ENCODE data around the gene MMP10.
A peak's percentile ranks its signal among the peaks of the same experiment; 100 is the strongest.

The MMP10 gene

DNA sequence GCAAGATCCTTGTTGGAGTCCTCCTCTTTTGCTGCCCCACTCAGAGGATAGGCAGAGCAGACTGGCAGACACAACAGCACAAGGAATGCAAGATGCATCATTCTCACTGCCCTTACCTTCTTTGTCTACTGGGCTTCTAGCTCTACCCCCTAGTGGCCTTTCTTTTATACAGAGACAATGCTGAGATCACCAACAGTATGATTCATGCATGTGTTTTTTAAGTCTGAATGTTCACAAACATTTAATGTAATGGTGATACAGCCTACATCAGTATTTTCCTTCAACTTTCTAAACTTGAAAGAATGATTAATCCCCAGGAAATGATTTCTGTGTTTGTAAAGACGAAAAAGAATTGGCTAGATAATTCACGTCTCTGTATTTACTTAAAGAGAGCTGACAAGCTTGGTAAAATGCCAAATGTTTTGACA lies at the start of gene MMP10:
TSS of gene MMP10 (minus strand) at position 138 of the 428 bp plus-strand sequence. CDS start at position 101, 37 bp downstream.
- DNase-seq: no peak

GRCh38 chr11:102829316-102830000 lies 49.0 kb upstream of the MMP10 start:
- no peak for DNase-seq

DNA sequence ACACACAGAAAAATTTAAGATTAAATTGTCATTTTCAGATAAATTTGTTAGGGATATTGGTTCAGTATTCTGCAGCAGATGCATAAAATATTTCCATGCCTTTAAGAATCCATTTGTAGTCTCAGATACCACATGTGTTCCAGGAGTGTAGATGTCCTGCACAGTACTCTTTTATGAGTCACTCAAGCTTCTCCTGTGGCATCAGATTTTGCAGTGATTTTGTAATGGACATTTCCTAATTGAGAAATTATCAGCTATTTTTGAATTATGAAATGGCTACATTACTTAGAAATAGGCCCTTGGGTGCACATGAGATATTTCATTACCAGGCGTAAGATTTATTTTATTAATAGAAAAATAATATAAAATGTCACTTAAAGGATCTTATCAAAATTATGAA lies 44.1 kb upstream of the MMP10 start:
- DNase-seq: no peak

DNA sequence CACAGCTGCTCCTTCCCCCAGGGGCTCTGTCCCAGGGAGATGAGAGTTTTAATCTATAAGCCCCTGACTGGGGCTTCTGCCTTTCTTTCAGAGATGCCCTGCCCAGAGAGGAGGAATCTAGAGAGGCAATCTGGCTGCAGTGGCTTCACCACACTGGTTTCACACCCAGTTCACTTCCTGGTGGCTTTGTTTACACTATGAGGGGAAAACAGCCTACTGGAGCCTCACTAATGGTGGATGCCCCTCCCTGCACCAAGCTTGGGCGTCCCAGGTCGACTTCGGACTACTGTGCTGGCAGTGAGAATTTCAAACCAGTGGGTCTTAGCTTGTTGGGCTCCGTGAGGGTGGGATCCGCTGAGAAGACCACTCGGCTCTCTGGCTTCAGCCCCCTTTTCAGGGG lies 39.1 kb upstream of the MMP10 start:
- no peak for DNase-seq

- no peak for DNase-seq
These were observed 33.1 kb upstream of the MMP10 start for GRCh38 chr11:102813484-102813883.

- DNase-seq: no peak
These were observed 31.8 kb upstream of the MMP10 start for GRCh38 chr11:102812188-102812587.

DNA sequence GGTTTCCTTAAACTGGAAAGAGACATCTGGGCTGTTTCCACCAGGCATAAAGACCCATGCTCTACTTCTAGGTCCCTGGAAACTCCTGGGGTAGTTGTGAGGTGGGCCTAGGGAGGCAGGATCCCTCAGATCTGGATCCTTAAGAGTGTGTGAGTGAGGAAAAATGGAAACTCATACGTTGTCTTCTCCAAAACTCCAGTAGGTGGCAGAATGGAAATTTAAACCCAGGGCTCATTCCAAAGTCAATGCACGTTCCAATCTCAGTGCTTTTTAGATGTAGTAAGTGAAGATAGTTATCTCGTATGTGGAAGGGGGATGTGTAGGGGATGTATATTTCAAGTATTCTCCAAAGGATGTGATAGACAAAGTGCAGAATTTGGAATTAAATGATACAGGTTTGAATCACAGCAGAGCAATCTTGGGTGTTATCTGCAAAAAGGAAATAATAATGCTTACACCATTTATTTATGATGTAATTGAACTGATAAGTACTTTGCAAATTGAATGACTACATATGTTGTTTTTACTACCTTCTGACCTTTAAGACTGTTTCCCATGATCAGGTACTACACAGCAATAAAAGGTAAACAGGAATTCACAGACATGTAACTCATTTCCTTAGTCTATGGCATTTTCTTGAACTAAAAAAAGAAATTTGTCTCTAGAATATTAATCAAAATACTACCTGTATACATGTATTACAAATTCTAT lies 30.7 kb upstream of the MMP10 start:
- no peak for DNase-seq

DNA sequence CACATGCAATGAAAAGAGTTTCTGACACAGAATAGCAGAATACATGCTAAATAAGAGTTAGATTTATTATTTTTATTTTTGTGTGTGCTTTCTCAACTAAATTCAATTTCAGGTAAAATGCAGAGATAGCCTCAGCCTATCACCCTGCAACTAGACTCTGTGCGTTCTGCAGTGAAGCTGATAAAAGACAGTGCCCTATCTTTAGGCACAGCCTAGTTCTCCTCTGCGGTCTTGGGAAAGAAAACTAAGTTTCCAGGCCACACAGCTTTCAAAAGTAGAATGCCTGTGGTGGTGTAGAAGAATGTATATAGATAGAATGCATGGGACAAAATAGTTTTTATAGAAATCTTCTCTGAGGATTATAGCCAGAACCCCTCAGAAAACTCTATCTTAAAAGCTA lies 29.5 kb upstream of the MMP10 start:
- DNase-seq: no peak

DNA sequence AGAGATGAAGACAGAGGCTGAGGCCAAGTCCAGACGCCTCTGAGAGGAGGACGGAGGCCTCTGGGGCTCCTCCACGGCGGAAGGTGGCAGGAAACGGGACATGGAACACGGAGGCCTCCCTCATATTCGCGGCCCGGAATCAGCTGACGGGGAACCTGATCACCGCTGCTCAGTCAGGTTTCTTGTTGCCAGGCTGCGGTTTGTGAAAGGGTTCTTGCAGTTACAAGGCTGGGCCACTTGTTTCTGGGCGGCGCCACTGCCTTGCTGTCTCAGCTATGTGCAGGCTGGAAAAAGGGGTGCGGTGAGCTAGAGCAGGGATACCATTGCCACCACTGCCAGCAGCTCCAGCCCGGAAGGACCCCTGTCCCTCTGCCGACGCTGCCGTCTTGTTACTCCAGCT lies 27.5 kb upstream of the MMP10 start:
- DNase-seq: peak; percentile 31

DNA sequence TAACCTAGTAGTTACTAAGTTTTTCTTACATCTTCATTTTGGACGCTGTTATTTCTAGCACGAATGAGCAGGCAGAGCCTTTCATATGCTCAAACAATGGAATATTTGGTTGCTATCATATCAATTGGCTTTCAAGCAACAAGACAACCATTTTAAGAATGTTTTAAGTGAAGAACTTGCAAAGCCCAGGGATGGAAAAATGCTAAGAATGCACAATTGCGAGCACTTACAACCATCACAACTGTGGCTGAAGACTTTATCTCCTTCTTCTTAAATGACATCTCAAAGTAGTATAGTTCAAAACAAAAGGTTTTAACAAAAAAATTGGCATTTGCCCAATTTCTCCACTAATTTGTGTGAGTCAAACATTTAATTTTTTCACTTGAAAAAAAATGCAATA lies 25.9 kb upstream of the MMP10 start:
- no peak for DNase-seq

GRCh38 chr11:102802341-102802740 lies 21.9 kb upstream of the MMP10 start:
- no peak for DNase-seq

GRCh38 chr11:102800767-102801166 lies 20.3 kb upstream of the MMP10 start:
- DNase-seq: no peak

DNA sequence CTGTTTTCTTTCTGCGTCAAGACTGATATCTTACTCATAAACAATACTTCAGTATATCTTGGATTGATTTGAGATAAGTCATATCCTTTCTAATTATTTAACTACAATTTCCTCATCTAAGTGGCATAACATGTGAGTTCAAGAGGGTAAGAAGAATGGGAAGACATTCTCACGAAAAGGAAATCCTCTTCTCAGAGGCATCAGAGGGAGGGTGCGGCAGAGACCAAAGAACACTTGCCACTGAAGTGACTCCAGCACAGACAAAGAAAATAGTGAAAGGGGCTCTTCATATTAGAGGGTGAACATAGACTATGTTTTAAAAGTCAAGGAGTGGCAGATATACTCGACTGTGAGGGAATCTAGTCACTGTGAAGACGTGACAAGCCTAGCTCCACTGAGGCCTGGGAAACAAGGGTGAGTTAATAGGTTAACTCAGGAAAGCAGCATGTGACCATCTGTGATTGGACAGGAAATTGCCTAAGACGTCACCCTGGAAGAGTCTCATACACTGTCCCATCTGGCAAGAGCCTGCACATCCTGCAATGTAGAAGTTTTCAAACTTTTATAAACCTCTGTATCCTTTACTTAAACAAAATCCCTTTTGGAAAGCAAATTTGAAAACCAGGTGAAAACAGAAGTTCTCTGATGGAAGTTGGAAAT lies 19.4 kb upstream of the MMP10 start:
- DNase-seq: no peak

DNA sequence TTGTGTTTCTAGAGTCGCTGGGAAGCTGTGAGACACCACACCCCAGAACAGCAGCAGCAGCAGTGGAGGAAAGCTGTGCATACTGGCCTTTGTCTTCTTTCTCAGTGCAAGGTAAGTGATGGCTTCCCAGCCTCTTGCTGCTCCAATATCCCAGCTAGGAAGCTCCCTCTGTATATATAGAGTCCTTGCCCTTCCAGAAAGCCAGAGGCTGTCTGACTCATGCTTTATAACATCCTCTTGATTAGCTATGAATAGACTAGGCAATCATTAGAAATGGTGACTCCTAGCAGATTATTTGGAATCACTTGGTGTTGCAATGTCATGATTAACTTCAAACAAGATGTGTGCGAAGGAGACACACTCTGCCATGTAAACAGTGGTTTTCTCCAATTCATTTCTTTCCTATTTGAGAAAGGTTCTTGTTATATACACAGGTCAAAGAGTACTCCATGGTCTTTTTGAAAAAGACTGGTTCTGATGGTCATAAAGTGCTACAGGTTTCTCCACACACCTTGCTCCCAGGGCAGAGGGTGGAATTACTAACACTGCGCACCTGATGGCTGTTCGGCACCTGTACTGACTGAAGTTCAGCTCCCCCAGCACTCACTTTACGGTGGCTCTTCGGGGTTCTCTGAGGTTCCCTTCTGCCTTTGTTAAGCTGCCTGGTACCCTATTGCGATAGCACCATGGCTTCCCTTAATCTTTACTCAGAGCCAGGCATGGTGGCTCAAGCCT lies 17.8 kb upstream of the MMP10 start, which contains the start of gene MMP1:
TSS of gene MMP1 (minus strand) at position 149 of the 735 bp plus-strand sequence. CDS start at position 81, 68 bp downstream.
- DNase-seq: no peak

DNA sequence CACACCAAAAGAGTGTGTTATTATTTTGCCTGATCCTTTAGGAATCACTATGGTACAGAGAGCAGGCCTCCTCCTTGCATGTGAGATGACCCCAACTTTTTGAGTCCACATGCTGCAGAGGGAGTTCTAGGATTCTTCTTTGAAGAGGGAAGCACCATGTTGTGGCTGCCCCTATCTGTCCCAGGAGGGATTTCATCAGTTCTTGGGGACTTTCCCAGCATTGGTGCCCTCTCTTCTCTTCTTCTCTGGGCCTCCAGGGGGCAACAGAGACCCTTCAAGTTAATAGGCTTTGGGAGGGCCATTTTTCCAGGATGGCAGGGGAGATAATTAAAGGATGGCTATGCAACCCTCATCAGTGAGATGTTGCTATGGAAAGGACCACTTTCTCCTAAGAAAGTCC lies 14.0 kb upstream of the MMP10 start:
- DNase-seq: peak; percentile 20

DNA sequence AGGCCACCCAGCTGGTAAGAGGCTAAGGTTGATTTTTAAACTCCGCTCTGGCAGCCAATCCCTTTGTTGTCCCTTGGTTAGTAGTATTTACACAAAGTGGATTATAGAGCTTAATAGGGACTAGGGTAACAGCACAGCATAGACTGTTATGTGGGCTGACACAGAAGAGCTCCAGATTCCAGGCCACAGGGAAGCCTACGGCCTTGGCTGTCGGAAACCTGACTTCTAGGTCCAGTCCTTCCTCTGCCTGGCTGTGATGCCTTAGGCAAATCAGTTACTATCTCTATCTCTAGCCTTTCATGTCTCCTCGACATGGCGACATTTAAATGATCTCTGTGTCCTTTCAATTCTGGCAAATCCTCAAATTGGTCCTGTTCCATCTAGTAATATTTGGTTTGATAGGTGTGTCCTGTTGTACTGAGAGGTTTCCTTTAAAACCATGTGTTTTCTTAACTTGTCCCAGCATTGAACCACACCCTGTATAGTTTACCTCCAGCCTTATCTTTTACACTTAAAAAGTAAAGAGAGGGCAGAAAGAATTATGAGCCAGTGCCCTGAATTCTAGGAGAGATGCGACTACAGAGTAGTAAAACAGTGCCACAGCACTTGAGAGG lies 13.4 kb upstream of the MMP10 start:
- DNase-seq: no peak

DNA sequence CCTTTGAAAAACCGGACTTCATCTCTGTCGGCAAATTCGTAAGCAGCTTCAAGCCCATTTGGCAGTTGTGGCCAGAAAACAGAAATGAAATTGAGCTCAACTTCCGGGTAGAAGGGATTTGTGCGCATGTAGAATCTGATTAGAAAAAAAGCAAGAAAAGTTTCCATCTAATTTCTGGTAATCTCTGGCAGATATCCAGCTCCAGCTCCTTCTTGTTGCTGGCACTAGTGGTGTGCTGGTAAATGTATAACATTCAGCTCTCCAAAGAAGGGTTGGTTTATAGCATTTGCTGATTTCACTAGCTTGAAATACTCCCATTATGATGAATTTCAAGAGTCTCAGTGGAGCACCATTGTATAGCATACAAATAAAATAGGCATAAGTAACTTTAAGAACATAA lies 12.2 kb upstream of the MMP10 start:
- no peak for DNase-seq

GRCh38 chr11:102791271-102792036 lies 11.0 kb upstream of the MMP10 start:
- no peak for DNase-seq

DNA sequence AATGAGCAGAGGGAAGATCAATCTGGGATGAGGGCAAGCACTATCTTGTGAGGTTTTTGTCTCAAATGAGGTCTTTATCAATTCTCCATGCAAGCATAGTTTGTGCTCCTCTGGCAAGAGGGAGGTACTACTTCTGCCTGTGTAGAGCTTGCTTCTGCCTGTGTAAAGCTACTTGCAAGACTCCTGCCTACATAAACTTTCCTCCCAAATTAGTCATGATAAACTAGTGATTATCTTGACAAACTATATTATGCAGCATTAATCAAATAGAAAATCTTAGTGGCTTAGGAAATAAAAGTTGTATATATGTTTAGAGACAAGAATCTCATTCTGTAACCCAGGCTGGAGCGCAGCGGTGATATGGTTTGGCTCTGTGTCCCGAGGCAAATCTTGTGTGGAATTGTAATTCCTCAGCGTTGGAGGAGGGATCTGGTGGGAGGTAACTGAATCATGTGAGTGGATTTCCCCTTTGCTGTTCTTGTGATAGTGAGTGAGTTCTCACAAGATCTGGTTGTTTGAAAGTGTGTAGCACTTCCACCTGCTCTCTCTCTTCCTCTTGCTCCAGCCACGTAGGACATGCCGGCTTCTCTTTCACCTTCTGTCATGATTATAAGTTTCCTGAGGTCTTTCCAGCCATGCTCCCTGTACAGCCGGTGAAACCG lies 8.0 kb upstream of the MMP10 start:
- no peak for DNase-seq

DNA sequence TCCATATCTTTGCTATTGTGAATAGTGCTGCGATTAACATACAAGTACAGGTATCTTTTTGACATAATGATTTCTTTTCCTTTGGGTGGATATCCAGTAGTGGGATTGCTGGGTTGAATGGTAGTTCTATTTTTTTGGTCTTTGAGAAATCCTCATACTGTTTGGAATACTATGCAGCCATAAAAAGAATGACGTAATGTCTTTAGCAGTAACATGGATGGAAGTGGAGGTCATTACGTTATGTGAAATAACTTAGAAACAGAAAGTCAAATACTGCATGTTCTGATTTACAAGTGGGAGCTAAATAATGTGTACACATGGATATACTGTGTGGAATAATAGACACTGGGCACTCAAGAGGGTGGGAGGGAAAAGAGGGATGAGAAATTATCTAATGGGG lies 4.0 kb upstream of the MMP10 start:
- no peak for DNase-seq

DNA sequence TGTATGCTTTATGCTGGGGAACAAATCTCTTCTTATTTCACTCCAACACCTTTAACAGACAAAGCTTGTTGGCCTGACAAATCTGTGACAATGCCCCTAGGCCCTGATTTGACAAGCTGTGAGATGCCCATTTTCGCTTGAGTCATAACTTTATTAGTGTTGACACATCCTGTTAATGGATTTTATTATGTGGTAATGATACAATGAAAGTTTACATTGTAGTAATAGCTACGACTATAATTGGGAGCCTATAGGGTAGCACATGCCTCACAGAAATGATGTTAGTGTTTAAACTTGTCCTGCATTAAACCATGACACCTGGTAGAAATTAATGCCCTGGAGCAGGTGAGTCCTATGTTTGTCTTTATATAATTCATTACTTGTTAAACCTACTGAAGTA lies 3.3 kb upstream of the MMP10 start:
- DNase-seq: no peak
